HepG2 (cell line): ENCODE measurements around the gene TBC1D20. TPM values are rescaled to one million over a fixed set of nuclear protein-coding genes. Genes with fewer than 3 reads are reported as not detected.
A peak's percentile ranks its signal among the peaks of the same experiment; 100 is the strongest.

Experiments used
- ATAC-seq: fragments of 200-7000 bp; cut with Tn5 transposase; 3 replicates; pipeline ENCODE4 v1.9.1; 2020; ENCODE audit warnings: mild to moderate bottlenecking, moderate library complexity
- BruUV-seq: library from RNA; stranded (reverse); fragments of 400-500 nt; replicated peaks from 2 replicates; lab custom pipeline; 2021; lab: Mats Ljungman, UMichigan
- CTCF ChIA-PET: fragments of 300-600 bp; formaldehyde crosslinking; extraction: SDS; loops from one replicate; lab custom pipeline; 2021; ENCODE audit warnings: low total read pairs, inconsistent platforms, low intra/inter-chr PET ratio; lab: Yijun Ruan, JAX
- POLR2A ChIA-PET: fragments of 350-600 bp; sonication (Branson Sonifier 250); formaldehyde crosslinking; loops from one replicate; lab custom pipeline; 2020; ENCODE audit warnings: antibody characterized with exemption, inconsistent platforms; lab: Yijun Ruan, JAX
- DNase-seq: peaks from one replicate; pipeline ENCODE4 v3.0.0-alpha.2; 2015; ENCODE audit warnings: low spot score
- FAIRE-seq: peaks from 3 replicates; lab custom pipeline; 2011; peaks lifted over from hg19 to GRCh38; lab: Jason Lieb, UNC
- H2AFZ ChIP-seq: one replicate; pipeline ENCODE4 v1.6.1; 2011; ENCODE audit warnings: low read length, inconsistent platforms
- H3K27ac ChIP-seq: fragments of 300-600 bp; 3 replicates; pipeline ENCODE4 v1.8.0; 2011; ENCODE audit warnings: mixed run types, mild to moderate bottlenecking, mixed read lengths, low read length, inconsistent platforms; ENCODE audit not compliant: insufficient read depth; ENCODE audit errors: extremely low read length
- H3K27me3 ChIP-seq, 2 experiments: fragments of 200-600 bp in 1 of 2; 2 replicates in 1 of 2; 3 replicates in 1 of 2; pipeline versions ENCODE4 v1.6.0 to v1.8.0; 2011; ENCODE audit warnings: low read length in 2 of 2, mild to moderate bottlenecking in 2 of 2, moderate library complexity in 2 of 2, inconsistent platforms in 1 of 2; ENCODE audit not compliant: insufficient read depth in 2 of 2, control insufficient read depth in 1 of 2
- H3K36me3 ChIP-seq, 2 experiments: fragments of 200-600 bp in 1 of 2; replicated peaks in 1 of 2; 2 replicates in 1 of 2; 3 replicates in 1 of 2; pipeline versions ENCODE4 v1.5.1 to v1.8.0; 2011; ENCODE audit warnings: low read length in 2 of 2, inconsistent platforms in 1 of 2; ENCODE audit not compliant: insufficient read depth in 2 of 2, control insufficient read depth in 1 of 2
- H3K4me1 ChIP-seq: 2 replicates; pipeline ENCODE4 v1.5.1; 2012; ENCODE audit warnings: low read length, inconsistent platforms; ENCODE audit not compliant: insufficient read depth
- H3K4me2 ChIP-seq: 2 replicates; pipeline ENCODE4 v1.6.0; 2011; ENCODE audit warnings: low read depth, low read length, inconsistent platforms
- H3K4me3 ChIP-seq, 3 experiments: fragments of 200-600 bp in 1 of 3; sonication (generic), shearing (Covaris generic) in 1 of 3; replicated peaks in 1 of 3; 2 replicates each; pipeline ENCODE4 v1.5.1; 2011 to 2016; ENCODE audit warnings: low read length in 3 of 3, inconsistent platforms in 2 of 3, low read depth in 2 of 3, mild to moderate bottlenecking in 2 of 3, control low read depth in 1 of 3, mixed read lengths in 1 of 3; ENCODE audit not compliant: insufficient read depth in 1 of 3
- H3K79me2 ChIP-seq: one replicate; pipeline ENCODE4 v1.6.1; 2011; ENCODE audit warnings: low read length, inconsistent platforms; ENCODE audit not compliant: insufficient read depth
- H3K9ac ChIP-seq: 2 replicates; pipeline ENCODE4 v1.6.0; 2011; ENCODE audit warnings: mild to moderate bottlenecking, low read depth, low read length, inconsistent platforms; ENCODE audit not compliant: insufficient read depth
- H3K9me3 ChIP-seq: 2 replicates; pipeline ENCODE4 v1.5.1; 2012; ENCODE audit warnings: mild to moderate bottlenecking, low read length
- H4K20me1 ChIP-seq: 2 replicates; pipeline ENCODE4 v1.6.0; 2011; ENCODE audit warnings: inconsistent platforms, mild to moderate bottlenecking, low read length, moderate library complexity; ENCODE audit not compliant: insufficient read depth
- AGO2 ChIP-seq: fragments of 200-400 bp; formaldehyde crosslinking; optimal IDR thresholded peaks from 2 replicates; pipeline ENCODE3; 2017; ENCODE audit warnings: mild to moderate bottlenecking, low read depth, low read length, moderate library complexity
- HDAC6 ChIP-seq: fragments of 200-600 bp; sonication (generic); IDR thresholded peaks from 2 replicates; pipeline ENCODE4 v1.7.0; 2017; ENCODE audit warnings: mild to moderate bottlenecking, antibody characterized with exemption, low read length, low read depth
- MAF1 ChIP-seq: sonication (generic); formaldehyde crosslinking; IDR thresholded peaks from 2 replicates; pipeline ENCODE4 v1.5.0; 2020; ENCODE audit warnings: missing genetic modification reagents, borderline replicate concordance
- SIX4 ChIP-seq: sonication (generic); formaldehyde crosslinking; IDR thresholded peaks from 2 replicates; pipeline ENCODE4 v1.4.0; 2020; ENCODE audit warnings: missing genetic modification reagents
- TOE1 ChIP-seq: sonication (generic); formaldehyde crosslinking; IDR thresholded peaks from 2 replicates; pipeline ENCODE4 v1.4.0; 2020; ENCODE audit warnings: mild to moderate bottlenecking, missing genetic modification reagents
- ZFP36L1 ChIP-seq: sonication (generic); formaldehyde crosslinking; IDR thresholded peaks from 2 replicates; pipeline ENCODE4 v1.8.0; 2022; ENCODE audit warnings: mild to moderate bottlenecking, missing genetic modification reagents, moderate library complexity
- ZFYVE20 ChIP-seq: sonication (generic); formaldehyde crosslinking; IDR thresholded peaks from 2 replicates; pipeline ENCODE4 v1.8.0; 2023; ENCODE audit warnings: low read depth, mild to moderate bottlenecking, moderate library complexity, missing genetic modification reagents, borderline replicate concordance
- ZNF224 ChIP-seq: sonication (generic); formaldehyde crosslinking; IDR thresholded peaks from 2 replicates; pipeline ENCODE4 v1.5.0; 2020; ENCODE audit warnings: mild to moderate bottlenecking, missing genetic modification reagents
- ZNF260 ChIP-seq: sonication (generic); formaldehyde crosslinking; IDR thresholded peaks from 2 replicates; pipeline ENCODE4 v1.4.0; 2020; ENCODE audit warnings: missing genetic modification reagents, low read depth, mild to moderate bottlenecking, borderline replicate concordance
- ZNF879 ChIP-seq: sonication (generic); formaldehyde crosslinking; IDR thresholded peaks from 2 replicates; pipeline ENCODE4 v1.8.1; 2023; ENCODE audit warnings: missing genetic modification reagents
- WGBS: methylation state at CpG from one replicate; pipeline ENCODE4 v1.1.6; 2017; ENCODE audit warnings: low lambda C conversion rate; 5-methylcytosine and 5-hydroxymethylcytosine counted together
- in situ Hi-C: cut with HindIII; loops from 2 replicates; pipeline ENCODE4 v1.10.0; 2017; ENCODE audit warnings: low pct_unique_long_range_greater_than_20kb; ENCODE audit not compliant: extremely low pct_ligation_motif_present
- intact Hi-C: fragments of 100-400 bp; cut with micrococcal nuclease; formaldehyde crosslinking; loops from one replicate; pipeline ENCODE4 v1.10.0; 2022; ENCODE audit not compliant: unreplicated experiment
- polyA plus RNA-seq, 8 experiments: library from polyadenylated mRNA; depleted of rRNA in 3 of 8; stranded (reverse) in 7 of 8; unstranded in 1 of 8; fragments of >200 nt; fragmentation: Illumina TruSeq in 4 of 8; extraction: Trizol in 4 of 8; gene quantifications; 2 replicates each; pipeline versions ENCODE4 v1.2.1 to v1.2.3, GENCODE V29; 2011 to 2016; ENCODE audit warnings: low read depth in 4 of 8, missing spikeins in 1 of 8, mixed read lengths in 1 of 8; ENCODE audit not compliant: insufficient read depth in 1 of 8
- total RNA-seq, 5 experiments: library from RNA; depleted of rRNA; stranded (reverse); fragments of >200 nt; fragmentation: Illumina TruSeq; extraction: Trizol; gene quantifications; 2 replicates each; pipeline ENCODE4 v1.2.3, GENCODE V29; 2016; ENCODE audit warnings: low read depth in 1 of 5
- TF ChIP-seq, protein P1 (sequence below): sonication (generic); formaldehyde crosslinking; IDR thresholded peaks from 2 replicates; pipeline ENCODE4 v1.5.0; 2020; ENCODE audit warnings: missing genetic modification reagents
- TF ChIP-seq, protein P2 (sequence below): sonication (generic); formaldehyde crosslinking; IDR thresholded peaks from 2 replicates; pipeline ENCODE4 v1.8.0; 2022; ENCODE audit warnings: missing genetic modification reagents, low read depth, mild to moderate bottlenecking, borderline replicate concordance

TBC1D20 gene
- total and polyA plus RNA-seq, 2 of the 13 experiments (the other 11 are each of a cell fraction or from before 2014, with no cell fraction given) = 36.6 to 47.1 TPM

DNA sequence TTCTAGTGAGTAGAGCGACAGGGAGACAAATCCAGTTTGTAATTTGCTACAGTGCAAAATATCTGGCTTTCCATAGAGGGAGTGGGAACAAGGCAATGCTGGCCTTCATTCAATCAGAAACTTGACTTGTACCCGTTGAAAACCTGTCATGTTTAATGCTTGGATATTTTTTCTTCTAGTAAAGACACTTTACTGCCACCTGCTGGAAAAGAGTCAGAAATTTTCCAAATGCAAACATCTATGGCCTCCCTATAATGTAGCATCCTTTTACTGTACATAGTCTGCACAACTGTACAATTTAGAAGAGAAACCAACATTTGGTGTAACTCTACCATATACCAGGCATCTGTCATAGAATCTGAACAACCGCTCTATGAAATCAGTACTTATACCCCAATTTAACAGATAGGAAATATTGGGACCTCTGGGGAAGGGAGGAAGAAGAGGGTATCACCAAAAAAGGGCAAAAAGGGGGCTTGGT lies 16.7 kb upstream of the TBC1D20 start (continued):
- TF ChIP-seq SIX4 (CRISPR knock-in tag) (0 out of 2 replicates have a peak, but pooled peaks have one; percentile 49), MAF1 (no peak), TOE1 (CRISPR knock-in tag) (peak; percentile 74; the same call in 1 of the 2 replicates), ZFYVE20 (CRISPR knock-in tag) (no peak), ZNF260 (CRISPR knock-in tag) (no peak), AGO2 (peak; percentile 20)
- TF ChIP-seq, protein P1, sequence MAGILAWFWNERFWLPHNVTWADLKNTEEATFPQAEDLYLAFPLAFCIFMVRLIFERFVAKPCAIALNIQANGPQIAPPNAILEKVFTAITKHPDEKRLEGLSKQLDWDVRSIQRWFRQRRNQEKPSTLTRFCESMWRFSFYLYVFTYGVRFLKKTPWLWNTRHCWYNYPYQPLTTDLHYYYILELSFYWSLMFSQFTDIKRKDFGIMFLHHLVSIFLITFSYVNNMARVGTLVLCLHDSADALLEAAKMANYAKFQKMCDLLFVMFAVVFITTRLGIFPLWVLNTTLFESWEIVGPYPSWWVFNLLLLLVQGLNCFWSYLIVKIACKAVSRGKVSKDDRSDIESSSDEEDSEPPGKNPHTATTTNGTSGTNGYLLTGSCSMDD (CRISPR knock-in tag) = no peak
- TF ChIP-seq, protein P2, sequence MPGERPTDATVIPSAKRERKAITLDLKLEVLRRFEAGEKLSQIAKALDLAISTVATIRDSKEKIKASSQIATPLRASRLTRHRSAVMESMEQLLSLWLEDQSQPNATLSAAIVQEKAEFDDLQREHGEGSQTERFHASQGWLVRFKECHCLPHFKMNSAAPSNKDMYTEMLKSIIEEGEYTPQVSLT (CRISPR knock-in tag) = no peak

GRCh38 chr20:478010-478948 lies 15.9 kb upstream of the TBC1D20 start:
- Histone ChIP-seq H4K20me1 (no peaks in the 10 kb centered on the region), H3K9me3 (no peaks in the 10 kb centered on the region), H3K4me3 (no peak overlapping the region), H3K4me2 (peak overlapping the region; percentile 3; the same call in 1 of the 2 replicates), H2AFZ (no peak overlapping the region), H3K27me3 (no peaks in the 10 kb centered on the region), H3K4me1 (peaks cover 63% of the 10 kb centered on the region), H3K27ac (peak overlapping the region; percentile 29), H3K9ac (no peak overlapping the region), H3K79me2 (no peaks in the 10 kb centered on the region), H3K36me3 (peaks cover 18 to 39% of the 10 kb centered on the region in 2 experiments)
- no peak for FAIRE-seq
- whole genome bisulfite sequencing = 70% methylated on average over 8 of the region's 8 CpGs
- intact Hi-C loops = loop anchor here (5.0 kb wide), 1 partner anchor 34 kb away; no protein-coding TSS in a partner anchor
- no TSS peak for BruUV-seq
- in situ Hi-C loops = no loop called here
- ChIA-PET POLR2A (interaction anchor here (0.7 to 3.3 kb wide), 10 partner anchors 18 to 124 kb away, joined by 3 to 14 read pairs (median 4); partner anchors contain the start of genes RBCK1 and TRIB3), CTCF (interaction anchor here (1.2 to 3.0 kb wide), 5 partner anchors 15 to 124 kb away, joined by 3 to 24 read pairs (median 5); no protein-coding TSS in a partner anchor)
- peak; percentile 32 for DNase-seq
- ATAC-seq = peak; percentile 32
- TF ChIP-seq ZFP36L1 (CRISPR knock-in tag) (0 out of 2 replicates have a peak, but pooled peaks have one; percentile 30), ZNF224 (CRISPR knock-in tag) (no peak), ZNF879 (CRISPR knock-in tag) (0 out of 2 replicates have a peak, but pooled peaks have one; percentile 12), HDAC6 (no peak)
